OCI-M2 (cell line): ENCODE results near the gene COL18A1.
"Not testable (repeated sequence)": the region's sequence is repeated elsewhere in the genome, so short reads cannot be mapped to it uniquely, and the experiment has no call there.

Experiments
- DNase-seq: peaks from one replicate; lab custom pipeline; 2025; ENCODE audit not compliant: unreplicated experiment; lab: John Stamatoyannopoulos, UW

Gene COL18A1

GRCh38 chr21:45423968-45424853, 19.2 kb downstream of the COL18A1 start:
- no peak for DNase-seq

- no peak for DNase-seq
Measured at GRCh38 chr21:45424854-45425795, 20.2 kb downstream of the COL18A1 start.

GRCh38 chr21:45427331-45428271, 22.6 kb downstream of the COL18A1 start:
- no peak for DNase-seq

- no peak for DNase-seq
Measured at GRCh38 chr21:45428534-45428933, 23.6 kb downstream of the COL18A1 start.

GRCh38 chr21:45429221-45430175, 24.5 kb downstream of the COL18A1 start:
- no peak for DNase-seq

- no peak for DNase-seq
Measured at GRCh38 chr21:45430521-45431501, 25.8 kb downstream of the COL18A1 start.

- DNase-seq: no peak
Measured at GRCh38 chr21:45431781-45432572, 27.0 kb downstream of the COL18A1 start.

- DNase-seq: no peak
Measured at GRCh38 chr21:45432575-45433255, 27.8 kb downstream of the COL18A1 start.

GRCh38 chr21:45433301-45433700, 28.3 kb downstream of the COL18A1 start:
- DNase-seq: no peak

GRCh38 chr21:45433911-45434644, 29.1 kb downstream of the COL18A1 start:
- no peak for DNase-seq

- no peak for DNase-seq
Measured at GRCh38 chr21:45434645-45435217, 29.8 kb downstream of the COL18A1 start.

GRCh38 chr21:45435405-45435981, 30.5 kb downstream of the COL18A1 start:
- no peak for DNase-seq

- no peak for DNase-seq
Measured at GRCh38 chr21:45436351-45437065, 31.5 kb downstream of the COL18A1 start.

GRCh38 chr21:45437844-45438243, 32.9 kb downstream of the COL18A1 start:
- not testable (repeated sequence) for DNase-seq
